GM21737 (cell line): ENCODE measurements around the gene DPYD.

Experiments used
- ATAC-seq: cut with Tn5 transposase; IDR thresholded peaks from one replicate; pipeline ENCODE4 v1.9.1; 2021; ENCODE audit warnings: mild to moderate bottlenecking, moderate library complexity; ENCODE audit not compliant: unreplicated experiment

DPYD gene

GRCh38 chr1:97560714-97561113, 360.1 kb downstream of the DPYD start:
- ATAC-seq: no peak

DNA sequence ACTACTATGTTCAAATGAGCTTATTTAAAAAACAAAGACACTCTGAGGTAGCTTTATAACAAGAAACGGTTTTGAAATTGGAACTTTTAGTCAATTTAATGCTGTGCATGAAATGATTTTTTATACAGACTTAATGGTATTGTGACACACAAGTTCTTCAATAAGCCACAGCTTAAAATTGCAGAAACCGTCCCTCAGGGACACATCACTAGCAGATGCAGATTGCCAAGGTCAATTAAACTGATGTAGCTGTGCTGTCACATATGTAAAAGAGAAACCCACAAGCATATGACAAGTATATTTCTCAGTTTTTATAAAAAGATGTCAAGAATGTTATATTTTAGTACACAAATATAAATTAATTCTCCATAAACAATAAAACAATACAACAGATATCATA, 366.9 kb downstream of the DPYD start:
- ATAC-seq: no peak

- ATAC-seq: no peak
Measured at GRCh38 chr1:97551113-97551512, 369.7 kb downstream of the DPYD start.

DNA sequence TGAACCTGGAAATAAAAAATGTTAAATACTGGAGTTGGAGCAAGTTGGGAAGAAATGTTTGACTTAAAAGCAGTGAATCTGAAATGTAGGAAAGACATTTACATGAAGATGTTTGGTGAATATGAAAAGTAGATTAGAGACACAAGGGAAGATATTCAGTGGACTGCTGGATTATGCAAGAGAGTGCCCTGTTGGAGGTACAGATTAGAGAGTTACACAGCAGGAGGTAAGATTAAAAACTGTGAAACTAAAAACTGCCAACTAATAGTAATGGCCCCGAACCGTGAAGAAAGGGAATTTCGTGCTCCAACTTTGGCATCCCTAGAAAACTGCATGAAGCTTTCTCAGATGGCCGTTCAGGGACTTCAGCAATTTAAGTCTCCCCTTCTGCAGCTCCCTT, 375.4 kb downstream of the DPYD start:
- no peak for ATAC-seq

DNA sequence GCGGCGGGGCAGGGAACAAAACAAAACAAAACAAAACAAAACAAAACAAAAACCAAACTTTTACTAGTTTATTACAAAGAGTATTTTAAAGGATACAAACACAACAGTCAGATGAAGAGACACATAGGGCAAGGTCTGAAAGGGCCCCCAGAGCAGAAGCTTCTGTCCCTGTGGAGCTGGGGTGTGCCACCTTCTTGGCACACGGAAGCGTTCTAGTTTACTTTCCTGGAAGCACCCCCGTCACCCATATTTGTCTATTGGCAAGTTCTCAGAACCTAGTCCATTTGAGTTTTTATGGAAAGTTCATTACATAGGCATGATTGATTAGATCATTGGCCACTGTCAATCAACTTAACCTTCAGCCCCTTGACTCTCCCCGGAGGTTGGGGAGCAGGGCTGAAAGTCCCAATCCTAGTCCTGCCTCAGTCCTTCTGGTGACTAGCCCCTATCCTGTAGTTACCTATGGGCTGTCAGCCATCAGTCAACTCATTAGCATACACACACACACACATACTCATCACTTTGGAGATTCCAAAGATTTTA, 380.4 kb downstream of the DPYD start:
- no peak for ATAC-seq

DNA sequence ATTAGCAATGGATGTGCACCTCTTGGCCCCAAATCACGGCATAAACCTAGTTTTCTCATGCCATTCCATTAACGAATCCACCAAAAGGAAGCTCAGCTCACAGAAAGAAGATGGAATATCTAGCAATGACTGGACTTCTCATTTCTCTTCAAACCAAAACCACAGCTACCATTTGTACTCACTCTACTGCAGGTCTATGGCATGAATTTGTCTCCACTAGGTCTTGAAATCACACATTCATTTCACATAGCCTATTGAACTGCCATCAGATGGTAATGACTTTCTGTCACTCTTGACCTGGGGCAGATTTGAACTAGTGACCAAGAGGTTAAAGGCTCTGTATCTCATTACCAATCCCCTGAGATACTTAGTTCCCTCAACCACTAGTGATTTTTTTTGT, 382.7 kb downstream of the DPYD start:
- ATAC-seq: no peak

DNA sequence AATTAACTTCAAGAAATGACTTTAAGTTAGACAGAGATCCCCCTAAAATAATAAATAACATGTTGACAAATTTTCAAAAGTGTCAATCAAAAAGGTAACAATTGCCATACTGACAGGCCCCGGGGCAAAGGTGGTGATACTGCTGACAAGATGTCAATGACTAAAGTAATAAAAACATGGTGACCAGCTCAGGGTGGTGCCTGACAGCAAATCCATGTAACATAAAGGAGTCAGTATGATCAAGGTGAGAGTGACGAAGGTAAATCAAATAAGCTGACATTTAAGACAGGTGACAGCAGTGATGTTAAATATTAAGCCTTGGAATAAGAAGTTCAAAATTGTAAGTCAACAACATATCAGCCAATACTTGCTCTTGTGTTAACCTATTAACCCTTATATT, 387.5 kb downstream of the DPYD start:
- no peak for ATAC-seq

DNA sequence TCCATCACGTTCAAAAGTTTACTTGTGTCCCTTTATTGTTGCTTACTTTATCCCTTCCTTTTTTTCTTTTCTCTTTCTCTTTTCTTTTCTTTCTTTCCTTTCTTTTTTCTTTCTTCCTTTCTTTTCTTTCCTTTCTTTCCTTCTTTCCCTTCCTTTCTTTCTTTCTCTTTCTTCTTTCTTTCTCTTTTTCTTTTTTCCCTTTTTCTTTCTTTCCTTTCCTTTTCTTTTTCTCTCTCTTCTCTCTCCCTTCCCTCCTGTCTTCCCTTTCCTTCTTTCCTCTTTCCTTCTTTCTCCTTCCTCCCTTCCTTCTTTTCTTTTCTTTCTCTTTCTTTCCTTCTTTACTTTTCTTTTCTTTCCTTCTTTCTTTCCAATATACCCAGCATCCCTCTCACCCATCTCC, 391.2 kb downstream of the DPYD start:
- ATAC-seq: no peak

GRCh38 chr1:97524211-97524610, 396.6 kb downstream of the DPYD start:
- ATAC-seq: no peak

DNA sequence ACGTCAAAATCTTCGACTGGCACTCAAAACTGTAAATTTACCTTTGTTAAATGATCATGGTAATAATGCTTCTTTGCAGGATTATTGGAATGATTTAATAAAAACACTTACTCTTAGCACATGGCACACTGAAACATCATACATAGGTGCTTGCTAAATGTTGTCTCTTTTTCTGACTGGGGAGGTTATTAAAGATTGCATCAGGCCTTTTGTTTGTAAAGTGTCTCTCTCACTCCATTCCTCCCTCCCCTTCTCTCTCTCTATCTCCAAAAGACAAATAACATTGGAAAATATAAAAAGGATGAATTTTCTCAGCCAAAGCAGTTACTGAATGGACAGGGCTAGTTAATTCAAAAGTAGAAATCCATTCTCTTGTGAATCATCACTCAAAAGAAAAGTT, 404.2 kb downstream of the DPYD start:
- ATAC-seq: no peak

GRCh38 chr1:97508653-97509218, 412.1 kb downstream of the DPYD start:
- ATAC-seq: no peak

DNA sequence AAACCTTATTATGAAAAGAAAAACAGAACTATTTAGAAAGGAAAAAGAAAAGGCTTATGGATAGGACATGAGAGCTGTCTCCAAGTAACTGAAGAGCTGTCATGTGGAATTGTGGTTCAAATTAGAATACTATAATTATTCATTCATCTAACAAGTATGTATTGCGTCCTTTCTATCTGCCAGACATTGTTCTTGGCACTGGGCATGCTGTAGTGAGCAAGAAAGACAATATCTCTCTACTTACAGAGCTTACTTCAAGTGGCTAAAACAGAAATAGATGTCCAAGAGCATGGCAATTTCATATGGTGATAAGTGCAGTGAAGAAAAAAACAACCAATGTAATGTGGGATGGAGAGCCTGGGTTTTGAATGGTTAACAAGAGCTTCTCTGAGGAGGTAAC, 413.0 kb downstream of the DPYD start:
- ATAC-seq: no peak

DNA sequence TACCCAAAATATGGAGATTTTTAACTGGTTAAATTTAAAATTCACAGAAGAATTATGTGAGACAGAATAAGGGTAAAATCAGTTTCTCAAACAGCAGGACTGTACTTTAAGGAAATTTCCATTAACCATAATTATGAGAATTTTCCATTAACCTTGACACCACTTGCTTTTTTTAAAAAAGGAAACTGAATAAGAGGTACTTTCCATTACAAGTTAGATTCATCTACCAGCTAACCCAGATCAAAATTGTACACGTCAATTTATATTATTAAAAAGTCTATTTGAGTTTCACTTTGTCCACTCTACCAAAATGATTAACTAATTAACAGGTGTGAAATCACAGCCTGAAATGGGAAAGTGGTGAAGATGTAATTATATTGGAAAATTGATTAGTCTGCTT, 414.5 kb downstream of the DPYD start:
- no peak for ATAC-seq

GRCh38 chr1:97505816-97506215, 415.0 kb downstream of the DPYD start:
- peak; percentile 95 for ATAC-seq

DNA sequence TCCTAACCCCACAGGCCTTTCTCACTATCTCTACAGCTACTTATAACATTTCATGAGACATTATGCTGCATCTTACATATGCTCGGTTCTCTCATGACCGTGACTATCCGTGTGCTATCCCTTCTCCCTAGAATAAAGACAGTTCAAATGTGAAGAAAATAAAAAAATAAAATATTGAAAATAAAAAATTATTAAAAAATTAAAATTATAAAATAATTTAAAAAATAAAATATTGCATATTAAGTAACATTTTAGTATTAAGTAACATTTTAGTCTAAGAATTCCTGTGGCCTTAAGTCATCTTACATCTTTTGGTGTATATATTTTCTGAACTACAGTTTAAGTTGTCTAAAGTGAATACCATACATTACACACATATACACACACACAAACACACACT, 415.5 kb downstream of the DPYD start:
- ATAC-seq: peak; percentile 21

- no peak for ATAC-seq
Measured at GRCh38 chr1:97502360-97502759, 418.5 kb downstream of the DPYD start.

DNA sequence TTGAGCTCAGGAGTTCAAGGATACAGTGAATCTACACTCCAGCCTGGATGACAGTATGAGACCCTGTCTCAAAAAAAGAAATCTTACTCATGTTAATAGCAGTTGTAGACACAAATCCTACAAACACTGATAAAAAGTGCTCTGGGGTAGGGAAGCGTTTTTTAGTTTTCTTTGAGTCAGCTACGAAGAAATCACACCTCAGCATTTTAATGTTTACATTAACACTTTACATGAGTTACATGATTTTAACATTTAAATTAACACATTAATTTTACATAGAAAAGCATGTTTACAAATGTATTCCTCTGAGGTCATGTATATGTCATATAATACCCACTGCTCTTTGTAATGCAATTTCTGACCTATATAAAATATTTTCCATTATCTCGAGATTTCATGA, 419.2 kb downstream of the DPYD start:
- ATAC-seq: no peak

DNA sequence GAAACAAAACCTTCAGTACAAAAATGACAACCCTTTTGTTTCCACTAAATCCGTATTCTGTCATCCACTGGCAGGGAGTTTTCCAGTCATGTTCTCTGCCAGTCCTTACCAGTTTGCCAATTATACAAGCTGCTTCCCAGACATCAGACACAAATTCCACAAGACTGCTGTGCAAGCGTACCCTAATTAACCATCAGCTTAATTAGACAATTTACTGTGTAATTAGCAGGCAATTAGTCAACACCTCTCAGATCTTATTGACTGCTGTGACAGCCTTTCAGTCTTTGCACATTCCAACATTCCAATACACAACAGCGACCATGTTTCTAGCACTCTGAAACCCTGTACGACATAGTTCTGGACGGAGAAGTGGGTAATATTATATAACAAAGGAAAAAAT, 420.1 kb downstream of the DPYD start:
- ATAC-seq: no peak

DNA sequence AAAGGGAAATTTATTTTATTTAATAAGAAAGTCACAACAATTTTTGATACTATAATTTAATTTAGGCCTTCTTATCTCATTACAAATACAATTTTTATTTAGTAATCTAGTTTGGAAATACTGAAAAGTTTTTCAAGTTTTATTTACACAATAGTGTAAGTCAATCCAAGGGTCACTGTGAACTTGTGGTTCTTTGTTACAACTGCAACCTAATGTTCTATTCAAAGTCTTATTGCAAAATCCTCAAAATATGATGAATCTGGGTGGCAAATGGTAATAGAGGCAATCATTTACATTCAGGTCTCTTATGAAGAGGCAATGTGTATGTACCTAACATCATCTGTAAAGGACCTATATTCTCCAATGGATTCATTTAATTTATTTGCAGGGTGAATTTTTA, 421.2 kb downstream of the DPYD start:
- no peak for ATAC-seq

DNA sequence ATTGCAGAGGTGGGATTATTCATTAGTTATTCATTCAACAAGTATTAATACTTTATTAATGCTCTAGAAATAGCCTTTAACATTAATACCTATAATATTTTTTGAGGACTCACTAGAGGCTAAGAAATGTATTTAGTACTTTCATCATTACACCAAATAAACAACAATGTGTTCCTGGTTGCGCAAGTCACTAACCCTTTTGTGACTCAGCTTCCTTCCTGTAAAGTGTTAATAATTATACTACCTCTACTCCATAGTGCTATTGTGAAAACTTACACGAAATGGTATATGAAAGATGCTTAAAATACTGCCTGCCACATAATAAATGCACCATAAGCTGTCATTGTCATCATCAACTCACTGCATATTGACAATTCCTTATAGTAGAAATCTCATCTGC, 431.0 kb downstream of the DPYD start:
- no peak for ATAC-seq

DNA sequence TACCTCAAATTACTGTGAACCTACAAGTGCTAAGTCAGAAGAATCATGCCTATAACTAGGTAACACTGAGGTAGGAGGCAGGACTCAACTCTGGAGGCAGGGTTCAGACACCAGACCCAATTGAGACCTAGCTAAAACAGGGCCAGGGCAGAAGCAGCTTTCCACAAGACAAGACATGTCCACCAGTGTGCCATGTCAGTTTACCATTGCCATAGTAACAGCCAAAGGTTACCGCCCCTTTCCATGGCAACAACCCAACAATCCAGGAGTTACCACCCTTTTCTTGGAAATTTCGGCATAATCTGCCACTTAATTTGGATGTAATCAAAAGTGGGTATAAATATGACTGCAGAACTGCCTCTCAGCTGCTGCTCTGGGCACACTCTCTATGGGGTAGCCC, 432.3 kb downstream of the DPYD start:
- no peak for ATAC-seq

DNA sequence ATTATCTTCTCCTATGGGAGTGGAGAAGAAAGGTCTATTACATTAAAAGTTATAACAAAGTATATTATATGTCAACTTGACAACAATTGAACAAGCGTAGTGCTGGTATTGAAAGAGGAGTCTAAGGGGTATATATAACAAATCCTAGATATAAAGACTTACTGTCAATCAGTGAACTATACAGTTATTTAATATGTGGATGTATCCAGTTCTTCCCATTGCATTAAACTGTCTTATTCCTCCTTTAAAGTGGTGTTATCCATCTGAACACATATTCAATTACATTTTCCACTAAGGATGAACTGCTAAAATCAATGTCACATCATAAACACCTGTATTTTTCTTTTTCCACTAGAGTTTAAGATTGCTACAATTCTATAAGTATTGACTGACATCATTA, 438.8 kb downstream of the DPYD start:
- no peak for ATAC-seq

- ATAC-seq: no peak
Measured at GRCh38 chr1:97467445-97467844, 453.4 kb downstream of the DPYD start.
